ENCODE results near the gene GCNT1. TPM values are rescaled to one million over a fixed set of nuclear protein-coding genes. Genes with fewer than 3 reads are reported as not detected.

The GCNT1 gene
- total RNA-seq, 1 experiment from 2014 or later = 0.29 TPM

- H3K9me2 ChIP-seq (replicated peaks; ENCODE audit: low read length) = no peaks in the 10 kb centered on the region
These were observed 5.7 kb downstream of the GCNT1 start for GRCh38 chr9:76464706-76465105.

GRCh38 chr9:76465442-76466298 is 6.7 kb downstream of the GCNT1 start:
- TF ChIP-seq CTCF (conservative IDR thresholded peaks at IDR 0.05; ENCODE audit: low read depth, low read length) = no peak
- Histone ChIP-seq H4K20me1 (ENCODE audit: low read length) (no peaks in the 10 kb centered on the region), H3K9ac (ENCODE audit: low read length) (no peak overlapping the region), H3K27ac (ENCODE audit: low read length) (no peak overlapping the region), H3K27me3 (ENCODE audit: low read length) (no peaks in the 10 kb centered on the region), H3K4me1 (ENCODE audit: insufficient read depth, low read length) (no peaks in the 10 kb centered on the region), H3K36me3 (ENCODE audit: low read depth, low read length) (no peaks in the 10 kb centered on the region), H3K4me2 (ENCODE audit: low read length) (no peak overlapping the region), H3K9me3 (ENCODE audit: low read length) (no peaks in the 10 kb centered on the region), H3K79me2 (ENCODE audit: low read length) (no peaks in the 10 kb centered on the region), H2AFZ (ENCODE audit: low read length) (no peak overlapping the region), H3K9me2 (replicated peaks; ENCODE audit: low read length) (no peaks in the 10 kb centered on the region), H3F3A (ENCODE audit: low read length, unreplicated experiment) (no peaks in the 10 kb centered on the region), H3K4me3 (ENCODE audit: low read length) (no peak overlapping the region)
- POLR2A ChIA-PET (ENCODE audit: unreplicated experiment) = no interaction called here
- no peak for DNase-seq
- ATAC-seq = no peak
- BruUV-seq (replicated peaks) = no TSS peak
- intact Hi-C loops (cut with micrococcal nuclease) = no loop called here
- CTCF ChIA-PET = interaction anchor here (0.6 kb wide), 1 partner anchor 487 kb away, joined by 3 read pairs; no protein-coding TSS in a partner anchor

More at GRCh38 chr9:76464706-76465105, 5.7 kb downstream of the GCNT1 start:
- no peak for DNase-seq
- ATAC-seq = no peak
- H3K9ac ChIP-seq (ENCODE audit: low read length) = no peak overlapping the region
- BruUV-seq (replicated peaks) = no TSS peak
- no peaks in the 10 kb centered on the region for H3K27me3 ChIP-seq (ENCODE audit: low read length)
- H3K4me2 ChIP-seq (ENCODE audit: low read length) = no peak overlapping the region
- no peak overlapping the region for H3K4me3 ChIP-seq (ENCODE audit: low read length)
- H4K20me1 ChIP-seq (ENCODE audit: low read length) = no peaks in the 10 kb centered on the region
- H3K4me1 ChIP-seq (ENCODE audit: insufficient read depth, low read length) = no peaks in the 10 kb centered on the region
- no peaks in the 10 kb centered on the region for H3F3A ChIP-seq (ENCODE audit: low read length, unreplicated experiment)
- TF ChIP-seq EZH2phosphoT487 (IDR thresholded peaks at IDR 0.05; ENCODE audit: borderline replicate concordance, low read length) = no peak
- TF ChIP-seq EZH2 (IDR thresholded peaks at IDR 0.05; ENCODE audit: low read length, unreplicated experiment) = no peak
- TF ChIP-seq CTCF (conservative IDR thresholded peaks at IDR 0.05; ENCODE audit: low read depth, low read length) = no peak
- no peak overlapping the region for H3K27ac ChIP-seq (ENCODE audit: low read length)
- H3K79me2 ChIP-seq (ENCODE audit: low read length) = no peaks in the 10 kb centered on the region
- intact Hi-C loops (cut with micrococcal nuclease) = no loop called here
- ChIA-PET POLR2A (ENCODE audit: unreplicated experiment) (no interaction called here), CTCF (no interaction called here)
- no peak overlapping the region for H2AFZ ChIP-seq (ENCODE audit: low read length)
- no peaks in the 10 kb centered on the region for H3K9me3 ChIP-seq (ENCODE audit: low read length)
- H3K36me3 ChIP-seq (ENCODE audit: low read depth, low read length) = no peaks in the 10 kb centered on the region

- no peak overlapping the region for H3K27ac ChIP-seq (ENCODE audit: low read length)
- no peaks in the 10 kb centered on the region for H3K9me3 ChIP-seq (ENCODE audit: low read length)
- H3K4me2 ChIP-seq (ENCODE audit: low read length) = no peak overlapping the region
- no peaks in the 10 kb centered on the region for H4K20me1 ChIP-seq (ENCODE audit: low read length)
- no peaks in the 10 kb centered on the region for H3K4me1 ChIP-seq (ENCODE audit: insufficient read depth, low read length)
- no peaks in the 10 kb centered on the region for H3K36me3 ChIP-seq (ENCODE audit: low read depth, low read length)
- ChIA-PET POLR2A (ENCODE audit: unreplicated experiment) (no interaction called here), CTCF (no interaction called here)
- DNase-seq = no peak
- H2AFZ ChIP-seq (ENCODE audit: low read length) = no peak overlapping the region
- BruUV-seq (replicated peaks) = no TSS peak
- no peak for TF ChIP-seq EZH2 (IDR thresholded peaks at IDR 0.05; ENCODE audit: low read length, unreplicated experiment)
- no peak for TF ChIP-seq CTCF (conservative IDR thresholded peaks at IDR 0.05; ENCODE audit: low read depth, low read length)
- TF ChIP-seq EZH2phosphoT487 (IDR thresholded peaks at IDR 0.05; ENCODE audit: borderline replicate concordance, low read length) = no peak
- no peak for ATAC-seq
- H3K27me3 ChIP-seq (ENCODE audit: low read length) = no peaks in the 10 kb centered on the region
- no peaks in the 10 kb centered on the region for H3K79me2 ChIP-seq (ENCODE audit: low read length)
- no peaks in the 10 kb centered on the region for H3K9me2 ChIP-seq (replicated peaks; ENCODE audit: low read length)
- intact Hi-C loops (cut with micrococcal nuclease) = no loop called here
- no peaks in the 10 kb centered on the region for H3F3A ChIP-seq (ENCODE audit: low read length, unreplicated experiment)
- H3K9ac ChIP-seq (ENCODE audit: low read length) = no peak overlapping the region
- no peak overlapping the region for H3K4me3 ChIP-seq (ENCODE audit: low read length)
These were observed 7.3 kb downstream of the GCNT1 start for GRCh38 chr9:76466299-76466605.

Measured in PC-3 (cell line).